ENCODE measurements around the gene KRTAP12-3.

DNA sequence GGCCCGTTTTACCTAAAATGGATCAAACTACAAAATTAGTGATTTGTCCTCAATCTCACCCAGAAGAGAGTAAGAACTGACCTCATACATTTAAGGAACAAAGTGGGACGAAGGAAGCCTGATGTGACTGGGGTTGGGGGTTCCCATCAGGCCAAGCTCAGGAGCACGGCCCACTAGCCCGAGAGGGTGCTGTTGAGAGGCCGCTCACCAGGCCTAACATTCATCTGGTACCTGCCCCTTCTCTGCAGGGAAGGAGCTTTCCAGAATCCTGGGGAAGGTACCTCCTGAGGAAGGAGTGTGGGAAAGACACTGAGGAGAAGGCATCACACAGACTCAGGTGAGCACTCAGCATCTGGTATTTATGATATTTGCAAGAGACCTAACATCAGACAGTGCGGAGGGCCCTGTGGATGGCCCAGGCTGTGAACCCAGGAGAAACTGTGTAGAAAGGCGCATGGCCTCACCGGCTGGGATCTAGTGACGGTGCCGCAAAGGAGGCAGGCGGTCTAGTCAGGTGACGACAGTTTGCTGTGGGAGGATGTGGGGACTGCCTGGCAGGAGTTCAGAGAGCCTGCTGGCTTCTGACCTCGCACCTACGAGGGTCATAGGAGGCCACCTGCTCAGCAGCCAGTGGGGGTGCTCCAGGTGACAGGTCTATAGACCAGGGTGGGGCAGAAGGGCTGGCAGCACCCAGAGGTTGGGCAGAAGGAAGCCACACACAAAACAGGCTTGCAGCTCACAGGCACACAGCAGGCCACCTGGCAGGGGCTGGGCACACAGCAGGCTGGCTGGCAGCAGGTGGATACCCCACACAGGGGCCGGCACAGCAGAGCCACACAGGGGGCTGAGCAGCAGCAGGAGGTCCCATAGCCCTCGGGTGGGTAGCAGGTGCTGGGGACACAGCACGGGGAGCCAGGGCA lies 3.8 kb upstream of the KRTAP12-3 start:
- TF ChIP-seq FOXM1 (IDR thresholded peaks at IDR 0.05; ENCODE audit: borderline replicate concordance), result no peak
- TF ChIP-seq, protein P1, sequence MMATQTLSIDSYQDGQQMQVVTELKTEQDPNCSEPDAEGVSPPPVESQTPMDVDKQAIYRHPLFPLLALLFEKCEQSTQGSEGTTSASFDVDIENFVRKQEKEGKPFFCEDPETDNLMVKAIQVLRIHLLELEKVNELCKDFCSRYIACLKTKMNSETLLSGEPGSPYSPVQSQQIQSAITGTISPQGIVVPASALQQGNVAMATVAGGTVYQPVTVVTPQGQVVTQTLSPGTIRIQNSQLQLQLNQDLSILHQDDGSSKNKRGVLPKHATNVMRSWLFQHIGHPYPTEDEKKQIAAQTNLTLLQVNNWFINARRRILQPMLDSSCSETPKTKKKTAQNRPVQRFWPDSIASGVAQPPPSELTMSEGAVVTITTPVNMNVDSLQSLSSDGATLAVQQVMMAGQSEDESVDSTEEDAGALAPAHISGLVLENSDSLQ (IDR thresholded peaks at IDR 0.05), result no peak
- TF ChIP-seq LEF1 (IDR thresholded peaks at IDR 0.05; ENCODE audit: borderline replicate concordance), result no peak
- TF ChIP-seq FOXA1 (IDR thresholded peaks at IDR 0.05), result no peak
- TF ChIP-seq SUZ12 (IDR thresholded peaks at IDR 0.05), result no peak
- no peak for TF ChIP-seq SP1 (IDR thresholded peaks at IDR 0.05)
- TF ChIP-seq ZNF384 (IDR thresholded peaks at IDR 0.05), result no peak
- no peak for TF ChIP-seq FOXK2 (IDR thresholded peaks at IDR 0.05)
- no peak for TF ChIP-seq ELF4 (IDR thresholded peaks at IDR 0.05)
- no peak for TF ChIP-seq CTBP1 (IDR thresholded peaks at IDR 0.05; ENCODE audit: borderline replicate concordance)
- TF ChIP-seq BHLHE40 (IDR thresholded peaks at IDR 0.05; ENCODE audit: borderline replicate concordance), result no peak
- TF ChIP-seq L3MBTL2 (conservative IDR thresholded peaks at IDR 0.05), result no peak
- no peak for TF ChIP-seq TARDBP (IDR thresholded peaks at IDR 0.05)
- no peak for TF ChIP-seq ARNT (IDR thresholded peaks at IDR 0.05)

Data from HEK293T (cell line).